GM19438 (cell line): ENCODE results near the gene DCBLD2.

Experiments
- ATAC-seq: cut with Tn5 transposase; IDR thresholded peaks from one replicate; pipeline ENCODE4 v1.9.1; 2021; ENCODE audit warnings: low read depth; ENCODE audit not compliant: unreplicated experiment

The DCBLD2 gene

DNA sequence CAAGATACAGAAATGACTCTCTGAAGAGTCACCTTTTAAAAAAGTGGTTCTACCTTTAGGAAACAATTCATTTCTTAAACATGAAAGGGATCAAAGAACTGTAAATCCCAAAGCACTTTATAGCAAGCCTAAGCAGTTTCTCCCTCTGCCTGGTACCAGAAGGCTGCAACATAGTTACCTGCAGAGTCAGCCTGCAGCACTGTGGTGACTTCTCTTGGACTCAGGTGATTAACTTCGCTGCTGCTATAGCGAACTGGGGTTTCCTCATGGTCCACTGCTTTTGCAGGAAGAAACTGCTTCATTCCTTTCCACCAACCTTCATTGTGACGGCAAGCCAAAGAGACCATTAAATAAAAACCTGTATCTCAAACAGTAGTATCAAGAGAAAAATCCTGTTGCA lies 101.1 kb downstream of the DCBLD2 start:
- no peak for ATAC-seq

GRCh38 chr3:98799479-98799878 lies 102.0 kb downstream of the DCBLD2 start:
- ATAC-seq, result no peak

DNA sequence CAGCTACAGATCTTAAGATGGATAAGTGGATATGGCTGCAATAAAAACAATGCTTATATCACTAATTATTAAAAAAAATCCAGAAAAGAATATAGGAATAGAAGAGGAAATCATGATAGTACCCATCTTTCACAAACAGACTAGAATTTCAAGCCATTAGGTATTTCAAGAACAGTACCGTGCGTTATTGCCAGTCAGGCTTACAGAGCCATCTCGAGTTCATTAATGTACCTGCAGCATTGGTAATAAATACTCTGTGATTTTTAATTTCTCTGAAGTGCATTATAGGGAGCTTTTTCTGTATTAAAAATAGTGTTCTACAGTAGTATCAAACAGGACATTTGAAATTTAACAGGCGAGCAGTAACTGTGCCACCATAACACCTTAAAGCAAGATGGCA lies 102.7 kb downstream of the DCBLD2 start:
- ATAC-seq, result no peak

DNA sequence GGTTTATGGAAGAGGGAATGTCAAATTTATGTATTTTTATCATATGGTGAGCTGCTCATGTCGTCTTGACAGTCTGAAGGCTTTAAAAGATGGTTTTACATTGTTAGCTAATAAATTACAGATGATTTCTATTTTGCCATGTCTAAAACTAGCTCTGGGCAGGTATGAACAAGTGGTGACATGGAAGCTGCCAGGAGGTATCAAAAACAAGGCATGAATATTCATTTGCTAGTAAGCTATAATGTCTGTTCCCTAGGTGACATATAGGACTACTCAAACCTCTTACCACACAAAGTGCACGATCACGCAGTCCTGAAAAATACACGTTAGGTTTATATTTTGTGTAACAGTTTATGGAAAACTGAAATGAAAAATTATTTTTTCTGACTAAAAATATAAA lies 103.6 kb downstream of the DCBLD2 start:
- no peak for ATAC-seq

DNA sequence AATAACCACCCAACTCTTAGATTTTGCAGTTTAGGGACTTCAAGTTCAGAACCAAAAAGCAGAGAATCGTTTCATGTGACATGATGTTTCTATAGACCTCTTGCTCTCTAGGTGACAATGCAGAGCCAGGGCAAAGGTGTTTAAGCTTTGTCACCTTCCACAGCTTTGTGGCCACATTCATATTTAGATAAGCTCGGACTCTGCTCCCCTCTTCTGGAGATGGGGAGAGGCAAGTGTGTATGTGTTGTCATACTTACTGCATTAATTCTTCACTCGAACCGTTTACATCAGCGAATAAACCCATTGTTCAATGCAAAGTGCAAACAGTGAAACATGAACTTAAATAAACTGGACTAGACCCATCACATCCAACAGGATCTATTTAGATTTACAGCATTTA lies 105.2 kb downstream of the DCBLD2 start:
- ATAC-seq, result no peak

DNA sequence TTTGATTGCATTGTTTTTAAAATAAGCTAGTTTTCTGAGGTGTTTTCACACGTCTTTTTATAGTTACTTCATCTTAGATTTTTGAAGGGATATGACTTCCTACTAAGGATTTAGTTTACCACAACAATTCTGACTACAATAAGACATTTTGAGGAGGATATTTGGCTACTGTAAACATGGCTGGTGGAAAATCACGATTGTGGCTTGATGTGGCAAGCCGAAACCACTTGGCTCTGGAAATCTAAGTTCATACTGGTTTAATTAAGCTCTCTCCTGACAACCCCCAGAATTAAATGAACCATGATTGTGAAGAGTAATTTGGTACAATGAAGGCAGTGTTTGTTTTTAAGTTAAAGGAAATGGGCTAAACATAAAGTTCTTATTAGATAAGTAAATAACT lies 107.5 kb downstream of the DCBLD2 start:
- ATAC-seq, result no peak

DNA sequence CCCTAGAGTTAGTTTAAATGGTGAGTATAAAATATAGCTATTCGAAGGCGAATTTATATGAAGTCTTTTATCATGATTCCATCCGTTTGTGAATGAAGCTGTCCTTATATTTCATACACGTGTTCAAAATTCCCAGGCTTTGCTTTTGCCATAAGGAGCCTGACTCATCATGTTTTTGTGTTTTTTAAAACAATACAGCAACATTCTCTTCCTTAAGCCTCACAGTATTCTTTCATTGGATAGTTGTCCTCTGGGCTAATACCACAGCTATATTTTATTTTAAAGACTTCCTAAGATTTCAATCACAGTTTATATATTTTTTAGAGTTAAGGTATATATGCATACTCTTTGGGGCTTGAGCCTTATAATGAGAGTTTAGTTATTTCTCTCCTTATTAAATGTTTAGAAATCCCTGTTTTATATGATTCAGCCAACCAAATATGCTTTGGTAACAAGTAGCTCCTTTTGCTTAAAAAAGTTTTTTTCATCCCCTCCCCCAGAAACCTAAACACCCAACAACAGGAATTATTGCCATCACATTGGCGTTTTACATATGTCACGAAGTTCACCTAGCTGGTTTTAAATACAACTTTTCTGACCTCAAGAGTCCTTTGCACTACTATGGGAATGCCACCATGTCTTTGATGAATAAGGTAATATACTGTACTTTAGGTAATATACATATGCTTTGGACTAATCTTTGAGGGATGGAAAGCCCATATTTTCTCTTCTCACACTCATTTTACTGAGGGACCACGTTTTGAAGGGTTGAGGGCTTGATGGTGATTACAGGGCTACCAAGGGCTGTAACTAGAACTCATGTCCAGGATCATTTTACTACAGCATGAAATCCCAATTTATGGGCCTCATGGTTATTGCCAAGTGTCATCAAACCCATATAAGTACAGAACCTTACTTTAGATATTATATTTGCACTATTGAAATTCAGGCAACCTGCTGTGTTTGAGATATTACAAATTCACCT lies 109.9 kb downstream of the DCBLD2 start:
- ATAC-seq, result no peak

GRCh38 chr3:98788651-98789050 lies 112.8 kb downstream of the DCBLD2 start:
- no peak for ATAC-seq

GRCh38 chr3:98787181-98787580 lies 114.3 kb downstream of the DCBLD2 start:
- no peak for ATAC-seq

DNA sequence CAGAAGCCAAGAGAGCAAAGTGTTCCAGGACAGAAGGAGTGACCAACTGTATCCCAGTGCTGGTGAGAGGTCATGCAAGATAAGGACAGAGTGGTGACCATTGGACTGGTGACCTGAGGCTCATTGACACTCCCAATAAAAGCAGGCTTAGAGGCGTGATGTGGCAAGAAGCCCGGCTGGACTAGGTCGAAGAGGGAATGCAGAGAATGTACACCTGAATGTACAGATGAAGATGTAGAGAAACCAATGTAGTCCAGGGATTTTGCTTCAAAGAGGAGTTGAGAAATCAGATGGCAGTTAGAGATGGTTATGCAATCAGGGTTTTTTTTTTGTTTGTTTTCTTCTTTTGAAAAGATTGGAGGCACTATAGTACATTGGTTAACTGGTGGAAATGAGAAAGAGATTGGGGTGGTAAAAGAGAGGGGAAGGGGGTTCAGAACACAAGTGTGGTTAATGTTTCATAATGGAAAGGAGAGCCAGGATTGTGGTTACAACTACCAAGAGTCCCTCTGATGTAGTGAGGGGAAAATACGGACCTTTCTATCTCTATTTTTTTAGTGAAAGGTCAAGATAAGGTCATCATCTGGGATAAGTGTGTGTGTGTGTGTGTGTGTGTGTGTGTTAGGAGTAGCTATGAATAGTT lies 115.0 kb downstream of the DCBLD2 start:
- no peak for ATAC-seq

DNA sequence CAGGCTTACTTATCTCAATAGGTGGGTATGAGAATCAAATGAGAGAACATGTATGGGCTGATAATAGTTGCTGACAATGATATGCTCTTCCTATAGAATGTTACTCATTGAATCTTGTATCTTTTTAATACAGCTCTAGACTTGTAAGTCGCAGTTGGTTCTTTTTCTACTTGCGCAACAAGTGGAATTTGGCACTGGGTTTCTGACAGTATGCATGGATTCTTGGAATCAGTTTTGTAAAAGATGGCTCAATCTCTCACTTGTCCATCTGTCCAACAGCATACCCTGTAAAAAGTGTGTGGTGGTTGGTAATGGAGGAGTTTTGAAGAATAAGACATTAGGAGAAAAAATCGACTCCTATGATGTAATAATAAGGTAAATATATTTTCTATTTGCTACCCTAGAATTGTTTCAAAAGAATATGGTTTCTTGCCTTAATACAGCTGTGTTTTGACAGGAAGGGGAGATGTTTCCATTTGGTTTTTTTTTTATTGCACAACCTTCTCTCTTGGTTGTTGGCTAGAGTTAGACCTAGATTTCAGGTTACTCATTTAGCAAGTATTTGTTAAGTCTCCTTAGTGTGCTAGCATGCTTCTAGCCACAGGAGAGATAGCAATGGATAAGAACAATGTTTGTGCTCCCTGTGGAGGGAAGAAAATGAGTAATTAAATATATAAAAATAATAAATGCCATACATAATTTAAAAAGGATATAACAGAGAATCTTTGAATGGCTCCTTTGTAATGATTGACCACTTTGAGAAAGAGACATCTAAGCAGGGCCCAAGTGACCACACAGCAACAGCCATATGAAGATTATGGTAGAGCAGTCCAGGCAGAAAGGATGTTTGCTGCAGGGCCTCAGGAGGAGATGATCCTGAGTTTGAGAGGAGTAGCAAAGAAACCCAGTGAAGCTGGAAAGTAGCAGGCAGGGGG lies 116.6 kb downstream of the DCBLD2 start:
- no peak for ATAC-seq

DNA sequence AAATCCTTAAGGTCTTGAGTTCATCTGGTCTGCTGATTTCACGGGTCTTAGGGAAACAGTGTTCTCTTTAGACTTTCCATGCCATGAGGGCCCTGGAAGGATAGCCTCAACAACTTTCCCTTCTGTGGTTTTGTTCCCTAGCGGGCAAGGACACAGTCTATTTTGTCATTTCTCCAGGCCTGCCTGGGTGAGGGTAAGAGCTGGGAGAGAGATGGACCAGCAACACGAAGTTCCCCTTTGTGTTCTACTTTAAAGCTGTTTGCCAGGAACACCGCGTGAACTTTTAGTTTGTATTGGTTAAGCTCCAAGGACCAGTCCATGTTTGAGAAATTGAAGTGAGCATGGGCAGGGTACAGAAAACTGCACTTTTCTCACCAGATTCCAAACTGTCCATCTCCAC lies 117.5 kb downstream of the DCBLD2 start:
- no peak for ATAC-seq

GRCh38 chr3:98782824-98783500 lies 118.5 kb downstream of the DCBLD2 start:
- ATAC-seq, result no peak

GRCh38 chr3:98780343-98780742 lies 121.2 kb downstream of the DCBLD2 start:
- ATAC-seq, result no peak

GRCh38 chr3:98779541-98780335 lies 121.8 kb downstream of the DCBLD2 start:
- no peak for ATAC-seq

DNA sequence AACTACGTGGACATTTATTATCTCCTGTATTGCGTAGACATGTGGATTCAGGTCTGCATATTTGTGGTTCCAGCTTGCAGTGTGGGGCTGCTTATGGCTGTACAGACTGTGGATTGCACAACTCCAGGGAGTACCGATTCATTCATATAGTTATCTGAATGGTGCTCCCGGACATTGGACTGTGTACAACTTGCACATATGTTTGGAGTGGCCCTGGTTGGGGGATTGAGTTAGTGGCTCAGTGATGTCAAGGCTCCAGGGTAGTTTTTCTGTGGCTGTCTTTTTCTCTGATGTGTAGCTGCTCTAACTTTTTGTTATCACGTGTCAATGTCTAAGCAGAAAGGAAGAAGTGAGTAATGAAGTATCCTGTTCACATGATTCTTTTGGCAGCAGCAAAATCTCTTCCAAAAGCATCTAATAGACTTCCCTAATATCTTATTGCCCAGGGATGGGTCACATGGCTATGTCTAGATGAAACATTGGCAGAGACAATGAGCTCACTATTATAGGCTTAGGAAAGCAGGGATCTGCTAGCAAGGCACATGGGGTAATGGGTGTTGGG lies 122.6 kb downstream of the DCBLD2 start:
- no peak for ATAC-seq

GRCh38 chr3:98778383-98778782 lies 123.1 kb downstream of the DCBLD2 start:
- ATAC-seq, result no peak

DNA sequence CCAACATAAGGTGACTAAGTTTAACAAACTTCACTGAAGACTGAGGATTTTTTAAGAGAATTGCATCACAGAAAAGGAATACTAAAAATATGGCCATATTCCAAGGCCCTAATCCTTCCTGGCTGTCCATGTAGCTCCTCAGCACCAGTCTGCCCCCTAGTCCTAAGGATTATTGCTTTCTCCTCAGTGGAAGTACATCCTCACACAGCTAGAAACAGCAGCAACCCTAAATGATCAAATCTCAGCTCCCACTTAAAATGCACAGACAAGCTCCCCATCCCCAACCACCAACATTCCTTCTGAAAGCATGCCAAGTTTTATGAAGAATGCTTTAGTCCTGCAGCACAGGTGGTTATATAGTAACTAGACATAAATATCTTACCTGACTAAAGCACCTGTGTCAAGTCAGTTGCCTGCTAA lies 123.7 kb downstream of the DCBLD2 start:
- ATAC-seq, result no peak

GRCh38 chr3:98777286-98777685 lies 124.2 kb downstream of the DCBLD2 start:
- no peak for ATAC-seq
